Astrocyte (in vitro differentiated cells and primary cell): ENCODE measurements around the gene C1GALT1. TPM values are rescaled to one million over a fixed set of nuclear protein-coding genes. Genes with fewer than 3 reads are reported as not detected.

ENCODE experiments used
- DNase-seq: peaks from one replicate; pipeline ENCODE4 v3.0.0-alpha.2; 2010; ENCODE audit warnings: low read depth
- FAIRE-seq: peaks from 2 replicates; lab custom pipeline; 2011; peaks lifted over from hg19 to GRCh38; lab: Jason Lieb, UNC
- H2AFZ ChIP-seq: 2 replicates; pipeline ENCODE4 v1.6.0; 2012; ENCODE audit warnings: low read depth, low read length, inconsistent platforms
- H3K27ac ChIP-seq: 2 replicates; pipeline ENCODE4 v1.5.1; 2011; ENCODE audit warnings: low read depth, low read length, inconsistent platforms
- H3K27me3 ChIP-seq: 2 replicates; pipeline ENCODE4 v1.6.0; 2011; ENCODE audit warnings: low read length, inconsistent platforms; ENCODE audit not compliant: insufficient read depth
- H3K36me3 ChIP-seq: 2 replicates; pipeline ENCODE4 v1.5.1; 2011; ENCODE audit warnings: low read length, inconsistent platforms; ENCODE audit not compliant: insufficient read depth
- H3K4me1 ChIP-seq: 2 replicates; pipeline ENCODE4 v1.5.1; 2011; ENCODE audit warnings: low read length, inconsistent platforms; ENCODE audit not compliant: insufficient read depth
- H3K4me2 ChIP-seq: 2 replicates; pipeline ENCODE4 v1.6.0; 2012; ENCODE audit warnings: low read length, inconsistent platforms
- H3K4me3 ChIP-seq: 2 replicates; pipeline ENCODE4 v1.5.1; 2011; ENCODE audit warnings: low read depth, mild to moderate bottlenecking, low read length, inconsistent platforms; ENCODE audit not compliant: insufficient read depth
- H3K79me2 ChIP-seq: 2 replicates; pipeline ENCODE4 v1.6.0; 2012; ENCODE audit warnings: mild to moderate bottlenecking, low read length, inconsistent platforms; ENCODE audit not compliant: insufficient read depth
- H3K9ac ChIP-seq: 2 replicates; pipeline ENCODE4 v1.6.0; 2012; ENCODE audit warnings: mild to moderate bottlenecking, low read length, inconsistent platforms
- H3K9me3 ChIP-seq: 2 replicates; pipeline ENCODE4 v1.5.1; 2012; ENCODE audit warnings: low read depth, mild to moderate bottlenecking, low read length, inconsistent platforms; ENCODE audit not compliant: insufficient read depth
- H4K20me1 ChIP-seq: 2 replicates; pipeline ENCODE4 v1.6.0; 2012; ENCODE audit warnings: low read length, inconsistent platforms; ENCODE audit not compliant: insufficient read depth
- H3K27ac Mint-ChIP-seq: one replicate; pipeline ENCODE4 v1.8.0; 2021; ENCODE audit warnings: mild to moderate bottlenecking, mixed read lengths; ENCODE audit not compliant: unreplicated experiment
- H3K27me3 Mint-ChIP-seq: one replicate; pipeline ENCODE4 v1.8.0; 2021; ENCODE audit warnings: low read depth, mixed read lengths; ENCODE audit not compliant: unreplicated experiment
- H3K36me3 Mint-ChIP-seq: one replicate; pipeline ENCODE4 v1.8.0; 2021; ENCODE audit warnings: low read depth, mixed read lengths; ENCODE audit not compliant: unreplicated experiment
- H3K4me1 Mint-ChIP-seq: one replicate; pipeline ENCODE4 v1.8.0; 2021; ENCODE audit warnings: low read depth, mixed read lengths; ENCODE audit not compliant: unreplicated experiment
- H3K4me3 Mint-ChIP-seq: one replicate; pipeline ENCODE4 v1.8.0; 2021; ENCODE audit warnings: mild to moderate bottlenecking, moderate library complexity, mixed read lengths; ENCODE audit not compliant: unreplicated experiment
- H3K9me3 Mint-ChIP-seq: one replicate; pipeline ENCODE4 v1.8.0; 2021; ENCODE audit warnings: mild to moderate bottlenecking, mixed read lengths; ENCODE audit not compliant: unreplicated experiment
- EZH2 ChIP-seq: IDR thresholded peaks from 2 replicates; pipeline ENCODE4 v1.6.1; 2012; ENCODE audit warnings: mild to moderate bottlenecking, low read length, inconsistent platforms; ENCODE audit not compliant: insufficient read depth
- total RNA-seq: library from RNA; stranded (reverse); gene quantifications from 2 replicates; pipeline ENCODE4 v1.2.1, GENCODE V29; 2021
- TF ChIP-seq, protein P1 (sequence below): IDR thresholded peaks from 2 replicates; pipeline ENCODE4 v1.5.1; 2011; ENCODE audit warnings: low read depth, mild to moderate bottlenecking, inconsistent platforms, low read length, moderate library complexity; ENCODE audit not compliant: insufficient read depth

The C1GALT1 gene
- total RNA-seq, 1 donor from 2014 or later = 40.0 TPM

DNA sequence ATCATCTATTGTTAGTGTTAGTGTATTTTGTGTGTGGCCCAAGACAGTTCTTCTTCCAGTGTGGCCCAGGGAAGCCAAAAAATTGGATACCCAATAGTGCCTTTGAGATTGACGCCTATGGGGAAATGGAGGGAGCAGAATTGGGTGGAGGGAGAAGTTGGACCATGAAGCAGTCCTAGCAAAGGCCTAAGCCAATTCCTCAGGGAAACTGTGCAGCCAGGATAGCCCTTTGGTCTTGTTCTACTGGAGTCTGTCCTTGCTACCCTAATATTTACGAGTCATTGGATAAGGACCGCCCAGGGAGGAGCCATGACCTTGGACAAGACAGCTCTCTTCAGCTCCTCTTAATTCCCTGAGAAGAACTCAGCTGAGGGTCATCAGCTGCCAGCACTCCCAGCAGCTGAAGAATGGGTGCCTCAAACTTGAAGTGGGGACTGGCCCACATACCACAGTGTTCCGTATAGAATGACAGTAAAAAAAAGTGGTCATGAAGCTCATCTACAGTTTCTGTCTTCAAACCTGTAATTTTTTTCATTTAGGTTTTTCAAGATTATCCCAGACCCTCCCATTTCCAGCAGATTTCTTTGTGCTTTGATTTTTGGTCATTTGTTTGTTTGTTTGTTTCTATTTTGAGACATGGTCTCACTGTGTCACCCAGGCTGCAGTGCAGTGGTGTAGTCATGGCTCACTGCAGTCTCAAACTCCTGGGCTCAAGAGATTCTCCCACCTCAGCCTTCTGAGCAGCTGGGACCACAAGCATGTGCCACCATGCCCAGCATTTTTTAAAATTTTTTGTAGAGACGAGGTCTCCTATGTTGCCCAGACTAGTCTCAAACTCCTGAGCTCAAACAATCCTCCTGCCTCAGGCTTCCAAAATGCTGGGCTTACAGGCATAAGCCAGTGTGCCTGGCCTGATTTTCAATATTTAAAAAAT is 81.2 kb downstream of the C1GALT1 start:
- H3K4me2 ChIP-seq = no peak overlapping the region
- FAIRE-seq (no peak), DNase-seq (no peak)
- H2AFZ ChIP-seq = no peak overlapping the region
- Mint-ChIP-seq H3K4me1 (peaks cover 12% of the 10 kb centered on the region), H3K27me3 (no peaks in the 10 kb centered on the region), H3K36me3 (no peaks in the 10 kb centered on the region), H3K27ac (no peak overlapping the region), H3K4me3 (no peak overlapping the region), H3K9me3 (no peaks in the 10 kb centered on the region)
- H3K79me2 ChIP-seq = no peaks in the 10 kb centered on the region
- no peaks in the 10 kb centered on the region for H4K20me1 ChIP-seq
- H3K9me3 ChIP-seq = no peaks in the 10 kb centered on the region
- H3K4me1 ChIP-seq = no peaks in the 10 kb centered on the region
- no peak overlapping the region for H3K9ac ChIP-seq
- TF ChIP-seq, protein P1, sequence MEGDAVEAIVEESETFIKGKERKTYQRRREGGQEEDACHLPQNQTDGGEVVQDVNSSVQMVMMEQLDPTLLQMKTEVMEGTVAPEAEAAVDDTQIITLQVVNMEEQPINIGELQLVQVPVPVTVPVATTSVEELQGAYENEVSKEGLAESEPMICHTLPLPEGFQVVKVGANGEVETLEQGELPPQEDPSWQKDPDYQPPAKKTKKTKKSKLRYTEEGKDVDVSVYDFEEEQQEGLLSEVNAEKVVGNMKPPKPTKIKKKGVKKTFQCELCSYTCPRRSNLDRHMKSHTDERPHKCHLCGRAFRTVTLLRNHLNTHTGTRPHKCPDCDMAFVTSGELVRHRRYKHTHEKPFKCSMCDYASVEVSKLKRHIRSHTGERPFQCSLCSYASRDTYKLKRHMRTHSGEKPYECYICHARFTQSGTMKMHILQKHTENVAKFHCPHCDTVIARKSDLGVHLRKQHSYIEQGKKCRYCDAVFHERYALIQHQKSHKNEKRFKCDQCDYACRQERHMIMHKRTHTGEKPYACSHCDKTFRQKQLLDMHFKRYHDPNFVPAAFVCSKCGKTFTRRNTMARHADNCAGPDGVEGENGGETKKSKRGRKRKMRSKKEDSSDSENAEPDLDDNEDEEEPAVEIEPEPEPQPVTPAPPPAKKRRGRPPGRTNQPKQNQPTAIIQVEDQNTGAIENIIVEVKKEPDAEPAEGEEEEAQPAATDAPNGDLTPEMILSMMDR = no peak
- TF ChIP-seq EZH2 = no peak
- no peak overlapping the region for H3K4me3 ChIP-seq
- H3K27ac ChIP-seq = no peak overlapping the region
- H3K27me3 ChIP-seq = no peaks in the 10 kb centered on the region
- H3K36me3 ChIP-seq = no peaks in the 10 kb centered on the region

DNA sequence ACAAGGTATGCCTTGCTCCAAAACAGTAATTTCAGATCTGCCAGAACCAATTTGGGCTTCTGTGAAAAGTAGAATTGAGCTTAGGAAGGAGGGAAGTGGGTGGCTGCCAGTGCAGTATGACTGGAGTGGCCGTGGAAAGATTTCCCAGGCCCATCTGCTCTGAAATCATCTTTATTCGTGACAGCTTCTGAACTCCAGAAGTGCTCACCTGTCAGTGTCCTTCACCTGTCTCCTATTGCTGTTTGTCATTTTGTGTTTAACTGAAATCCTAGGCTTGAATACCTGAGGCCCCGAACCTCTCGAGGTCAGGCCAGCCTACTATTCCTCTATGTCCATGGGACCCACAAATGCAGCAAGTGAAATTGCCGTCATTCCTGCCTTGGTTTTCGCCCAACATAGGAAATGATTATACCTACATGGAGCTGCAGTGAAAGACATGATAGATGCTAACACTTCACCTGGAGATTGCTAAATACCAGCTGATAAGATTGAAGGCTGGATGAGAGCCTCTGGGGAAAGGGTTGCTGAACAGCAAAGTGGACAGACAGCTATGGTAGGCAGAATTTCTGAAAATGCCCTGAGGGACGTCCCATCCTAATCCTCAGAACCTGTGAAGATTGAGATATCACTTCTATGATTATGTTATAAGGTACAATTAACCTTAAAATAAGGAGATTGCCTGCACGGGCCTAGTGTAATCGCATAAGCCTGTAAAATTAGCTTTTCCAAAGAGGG is 82.1 kb downstream of the C1GALT1 start:
- Mint-ChIP-seq H3K27ac (no peak overlapping the region), H3K9me3 (no peaks in the 10 kb centered on the region), H3K4me3 (no peak overlapping the region), H3K4me1 (peaks cover 9% of the 10 kb centered on the region), H3K27me3 (no peaks in the 10 kb centered on the region), H3K36me3 (no peaks in the 10 kb centered on the region)
- Histone ChIP-seq H3K27me3 (no peaks in the 10 kb centered on the region), H3K9ac (no peak overlapping the region), H2AFZ (no peak overlapping the region), H3K4me3 (no peak overlapping the region), H3K9me3 (no peaks in the 10 kb centered on the region), H4K20me1 (no peaks in the 10 kb centered on the region), H3K79me2 (no peaks in the 10 kb centered on the region), H3K4me2 (no peak overlapping the region), H3K4me1 (no peaks in the 10 kb centered on the region), H3K27ac (no peak overlapping the region), H3K36me3 (no peaks in the 10 kb centered on the region)
- FAIRE-seq (no peak), DNase-seq (no peak)
- TF ChIP-seq, protein P1 = no peak
- TF ChIP-seq EZH2 = no peak
